ELF-1 (cell line): ENCODE measurements around the gene TSPAN14.

Experiments
- DNase-seq: peaks from one replicate; pipeline ENCODE4 v3.0.0-alpha.2; 2016; ENCODE audit warnings: low read depth, low spot score

The TSPAN14 gene

DNA sequence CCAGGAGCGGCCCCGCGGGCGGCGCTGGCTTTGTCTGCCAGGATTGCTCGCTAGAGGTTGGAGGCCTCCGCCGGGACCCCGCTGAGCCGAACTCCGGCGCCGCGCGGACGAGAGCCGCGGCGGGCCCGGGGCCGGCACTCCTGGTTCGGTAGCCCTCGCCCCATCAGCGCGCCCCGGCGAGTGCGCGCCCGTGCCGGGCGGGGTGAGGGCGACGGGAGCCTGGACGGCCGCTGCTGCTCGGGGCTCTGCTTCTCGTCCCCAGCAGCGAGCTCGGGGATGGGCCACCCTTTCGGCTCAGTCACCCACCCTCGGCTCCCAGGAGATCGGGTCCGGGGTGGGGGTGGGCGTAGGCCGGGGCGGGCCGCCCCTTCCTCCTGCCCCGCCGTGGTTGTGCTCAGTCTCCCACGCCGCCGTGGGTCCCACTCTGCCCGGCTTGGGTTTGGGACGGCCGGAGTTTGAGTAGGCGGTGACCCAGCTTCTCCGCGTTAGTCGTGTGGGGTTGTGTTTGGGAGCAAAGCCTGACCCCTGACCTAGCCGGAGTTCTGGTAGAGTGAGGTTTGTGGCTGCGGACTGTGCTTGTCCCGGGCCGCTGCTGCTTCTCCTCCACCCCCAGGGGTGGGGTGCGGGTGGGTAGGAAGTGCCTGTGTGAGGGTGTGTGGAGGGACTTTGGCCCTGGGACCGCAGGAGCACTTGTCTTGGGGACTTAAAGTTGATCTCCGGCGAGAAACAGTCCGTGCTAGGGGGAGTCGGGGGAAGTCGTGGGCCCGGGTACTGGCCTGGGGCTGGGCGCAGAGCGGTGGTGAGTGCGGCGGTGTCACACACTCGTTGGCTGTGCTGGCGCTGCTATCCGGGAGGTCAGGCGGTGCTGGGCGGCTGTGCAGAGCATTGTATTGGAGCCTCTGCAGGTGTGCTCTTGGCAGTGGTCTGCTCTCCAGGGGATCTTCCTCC, 677 bp downstream of the TSPAN14 start:
- DNase-seq: peak; percentile 56

DNA sequence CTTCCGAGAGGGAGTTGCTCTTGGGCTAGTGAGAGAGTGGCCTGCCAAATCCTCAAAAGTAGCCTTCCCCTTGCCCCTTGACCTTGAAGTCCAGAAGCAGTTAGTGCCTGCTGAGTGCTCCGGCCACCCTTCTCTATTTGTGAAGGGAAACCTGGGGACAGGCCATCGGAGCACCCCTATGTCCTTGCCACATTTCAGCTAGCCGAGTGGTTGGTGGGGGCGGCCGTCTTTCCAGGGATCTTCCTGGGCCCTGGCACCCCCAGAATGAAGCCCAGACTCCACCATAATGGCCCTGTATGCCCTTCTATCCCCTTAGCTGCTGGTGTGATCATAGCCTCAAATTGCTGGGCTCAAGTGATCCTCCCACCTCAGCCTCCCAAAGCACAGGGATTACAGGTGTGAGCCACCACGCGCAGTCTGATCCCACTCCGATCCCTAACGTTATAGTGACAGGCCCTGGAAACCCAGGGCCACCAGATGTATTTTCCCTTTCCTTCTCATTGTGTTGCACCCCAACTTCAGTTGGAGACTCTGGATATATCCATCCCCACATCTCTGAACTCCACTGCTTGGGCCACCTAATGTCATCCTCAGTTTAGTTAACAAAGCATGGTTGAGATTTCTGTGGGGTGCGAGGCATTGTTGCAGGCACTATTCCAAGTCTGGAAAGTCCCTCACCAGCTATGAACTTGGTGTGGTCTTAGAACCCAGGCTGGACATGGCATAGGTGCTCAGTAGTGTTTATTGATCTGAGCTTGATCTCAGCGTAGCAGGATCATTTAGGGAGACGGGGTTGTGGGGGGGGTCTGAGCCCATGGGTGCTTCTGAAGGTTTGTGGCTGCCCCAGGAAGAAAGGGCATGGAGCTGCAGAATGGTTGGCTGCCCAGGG, 1.6 kb downstream of the TSPAN14 start:
- DNase-seq: no peak

DNA sequence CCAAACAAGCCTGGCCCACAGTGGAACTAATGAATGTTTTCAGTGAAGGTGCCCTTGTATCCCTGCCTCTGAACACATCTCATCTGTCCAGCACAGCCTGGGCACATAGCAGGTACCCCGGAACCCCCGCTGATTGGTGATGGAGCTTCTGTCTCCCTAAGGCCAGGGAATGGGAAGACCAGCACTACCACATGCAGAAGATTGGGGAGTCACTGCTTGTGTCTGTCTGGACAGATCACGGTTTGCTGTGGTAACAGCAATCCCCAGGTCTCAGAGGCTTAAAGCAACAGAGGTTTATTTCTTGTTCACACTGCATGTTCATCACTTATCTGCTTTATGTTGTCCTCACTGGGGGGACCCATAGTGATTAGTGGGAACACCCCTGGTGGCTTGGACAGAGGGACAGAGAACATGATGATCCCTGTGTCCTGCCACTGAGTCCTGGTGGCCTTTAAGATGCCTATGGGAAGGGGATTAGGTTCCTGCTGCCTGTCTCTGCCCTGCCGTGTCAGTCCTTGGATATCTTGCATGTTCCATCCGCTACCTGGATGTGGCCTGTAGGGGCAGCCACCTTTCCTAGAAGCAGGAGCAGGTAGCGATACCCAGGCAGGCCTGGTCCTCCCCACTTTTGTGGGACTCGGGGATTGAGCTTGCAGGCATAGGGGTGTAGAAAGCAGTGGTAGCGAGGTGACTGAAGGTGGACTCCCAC, 3.6 kb downstream of the TSPAN14 start:
- DNase-seq: peak; percentile 49

DNA sequence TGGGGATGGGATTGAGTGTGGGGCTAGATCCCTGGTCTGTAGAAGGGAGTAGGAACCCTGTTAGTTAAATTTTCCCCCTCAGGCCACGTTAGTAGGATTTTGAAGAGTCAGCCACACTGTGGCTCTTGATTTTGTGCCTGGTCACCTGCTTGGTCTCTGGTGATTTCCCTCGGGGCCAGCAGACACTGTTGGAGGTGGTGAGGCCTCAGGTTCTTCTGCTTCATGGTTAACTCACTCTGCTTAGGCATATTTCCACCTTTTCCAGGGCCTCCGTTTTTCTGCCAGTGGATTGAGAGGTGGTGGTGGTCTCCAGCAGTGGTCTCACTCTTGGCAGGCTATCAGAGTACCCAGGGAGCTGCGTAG, 4.1 kb downstream of the TSPAN14 start:
- DNase-seq: no peak

DNA sequence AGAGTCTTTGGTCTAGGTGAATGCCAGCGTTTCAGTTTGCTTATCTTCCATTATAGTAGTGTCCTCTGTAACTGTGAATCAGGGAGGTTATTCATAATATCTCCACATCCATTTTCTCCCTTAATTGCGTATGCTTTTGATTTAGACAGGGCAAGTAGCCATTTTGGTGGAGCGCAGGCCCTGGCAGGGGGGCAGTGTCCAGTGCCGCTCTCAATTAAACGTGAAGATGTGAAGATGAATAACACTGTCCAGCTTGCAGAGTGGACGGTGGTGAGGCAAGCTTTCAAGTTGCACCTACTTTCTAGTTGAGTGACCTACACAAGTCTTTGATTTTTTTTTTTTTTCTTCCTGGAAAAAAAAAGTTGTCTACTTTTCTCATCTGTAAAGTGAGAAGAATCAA, 4.5 kb downstream of the TSPAN14 start:
- no peak for DNase-seq

DNA sequence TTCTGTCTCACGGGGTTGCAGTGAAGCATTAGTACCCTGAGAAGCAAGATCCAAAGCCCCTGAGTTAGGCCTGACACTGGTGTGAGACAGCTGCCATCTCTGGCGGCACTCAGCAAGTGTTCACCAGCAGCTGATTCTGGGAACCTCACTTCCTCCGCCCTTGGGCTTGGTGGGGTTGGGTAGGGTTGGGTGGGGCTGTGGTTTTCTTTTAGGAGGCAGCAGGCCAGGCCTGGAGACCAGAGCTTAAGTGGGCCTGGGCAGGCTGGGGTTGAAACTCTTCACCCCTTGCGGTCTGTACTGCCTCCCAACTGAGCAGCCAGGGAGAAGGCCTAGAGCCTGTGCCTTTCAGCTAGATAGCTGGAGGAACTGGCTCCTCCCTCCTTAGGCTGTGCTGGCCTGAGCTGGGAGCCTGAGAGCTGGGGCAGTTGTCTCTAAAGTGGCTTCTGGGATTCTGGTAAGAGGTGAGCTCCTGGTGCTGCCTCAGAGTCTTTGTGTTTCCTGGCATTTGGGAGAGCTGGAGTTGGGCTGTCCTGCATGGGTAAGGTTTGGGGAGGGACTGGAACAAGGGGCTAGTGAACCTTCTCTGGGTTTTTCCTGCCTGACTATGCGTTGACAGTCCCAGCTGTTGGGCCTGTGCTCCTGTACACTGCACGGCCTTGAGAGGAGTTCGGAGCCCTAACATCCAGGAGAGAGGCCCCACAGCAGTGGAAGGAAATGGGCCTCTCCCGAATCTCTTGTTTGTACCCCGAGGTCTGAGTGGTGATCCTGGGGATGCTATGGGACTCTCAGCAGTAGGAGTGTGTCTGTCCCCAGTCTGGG, 5.1 kb downstream of the TSPAN14 start:
- peak; percentile 65 for DNase-seq

DNA sequence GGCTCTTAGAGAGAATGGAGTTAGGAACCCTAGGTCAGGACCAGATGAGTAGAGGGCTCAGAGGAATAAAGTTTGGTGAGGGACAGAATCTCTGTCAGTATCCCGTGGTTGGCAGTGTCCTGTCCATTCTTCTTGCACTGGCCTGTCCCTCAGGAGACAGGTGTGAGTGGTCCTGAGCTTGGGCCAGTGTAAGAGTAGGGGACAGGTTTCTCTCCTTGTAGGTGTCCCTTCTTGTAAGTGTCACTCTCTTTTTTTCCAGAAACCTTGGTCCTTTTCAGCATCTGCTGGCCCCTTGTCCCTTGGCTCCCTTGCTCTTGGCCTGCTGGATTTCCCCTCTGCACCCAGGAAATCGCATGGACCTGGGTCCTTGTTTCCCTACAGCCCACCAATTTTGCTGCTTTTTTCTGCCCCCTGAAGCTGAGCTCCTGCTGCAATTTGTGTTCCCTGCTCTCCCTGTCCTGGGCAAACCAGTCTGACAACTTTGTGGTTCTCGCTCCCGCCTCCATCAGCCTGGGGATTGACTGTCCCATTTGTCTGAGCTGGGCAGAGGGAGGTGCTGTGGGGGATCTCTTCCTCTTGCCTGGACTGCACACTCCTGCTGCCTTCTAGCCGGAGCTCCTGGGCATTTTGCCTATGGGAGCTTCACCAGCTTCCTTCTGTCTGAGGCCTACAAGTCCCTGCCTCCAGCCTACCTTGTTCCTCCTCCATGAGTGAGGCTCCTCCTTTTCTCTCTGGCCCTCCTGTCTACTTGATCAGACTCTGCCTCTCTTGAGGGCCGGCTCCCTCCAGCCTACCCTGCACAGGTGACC, 6.5 kb downstream of the TSPAN14 start:
- DNase-seq: peak; percentile 92

DNA sequence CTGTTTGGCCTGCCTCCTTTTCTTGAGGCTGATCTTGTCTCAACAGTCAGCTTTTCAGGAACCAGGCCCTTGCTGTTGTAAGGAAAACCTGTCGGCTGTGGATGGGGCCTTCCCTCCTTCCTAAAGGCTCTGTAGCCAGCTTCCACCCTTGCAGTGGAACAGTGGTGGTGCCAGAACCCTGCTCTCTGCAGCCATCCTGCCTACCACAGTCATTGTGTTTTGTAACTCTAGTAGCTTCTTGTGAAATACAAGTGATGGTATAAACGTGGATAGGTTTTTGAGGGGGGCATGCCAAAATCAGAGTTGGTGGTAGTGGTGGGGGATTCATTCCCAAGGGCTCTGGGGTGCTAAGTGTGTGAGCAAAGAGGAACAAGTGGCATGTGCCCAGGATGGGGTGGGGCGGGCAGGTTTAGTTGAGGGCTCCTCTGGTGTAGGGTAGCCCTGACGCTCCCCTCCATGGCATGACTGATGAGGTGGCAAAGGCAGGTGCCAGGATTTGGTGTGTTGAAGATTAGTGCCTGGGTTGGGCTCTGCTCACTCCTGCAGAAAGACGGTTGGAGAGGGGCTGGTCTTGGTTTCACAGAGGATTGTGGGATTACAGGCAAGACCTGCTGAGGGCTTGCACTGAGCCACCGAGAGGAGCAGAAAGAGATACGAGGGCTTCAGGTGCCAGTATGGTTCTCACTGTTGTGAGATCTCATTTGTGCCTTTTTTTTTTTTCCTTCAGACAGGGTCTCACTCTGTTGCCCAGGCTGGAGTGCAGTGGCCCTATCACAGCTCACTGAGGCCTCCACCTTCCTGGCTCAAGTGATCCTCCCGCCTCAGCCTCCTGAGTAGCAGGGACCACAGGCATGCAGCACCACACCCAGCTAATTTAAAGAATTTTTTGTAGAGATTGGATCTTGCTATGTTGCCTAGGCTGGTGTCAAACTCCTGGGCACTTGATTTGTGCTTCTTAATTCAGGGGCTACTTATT, 7.4 kb downstream of the TSPAN14 start:
- no peak for DNase-seq

DNA sequence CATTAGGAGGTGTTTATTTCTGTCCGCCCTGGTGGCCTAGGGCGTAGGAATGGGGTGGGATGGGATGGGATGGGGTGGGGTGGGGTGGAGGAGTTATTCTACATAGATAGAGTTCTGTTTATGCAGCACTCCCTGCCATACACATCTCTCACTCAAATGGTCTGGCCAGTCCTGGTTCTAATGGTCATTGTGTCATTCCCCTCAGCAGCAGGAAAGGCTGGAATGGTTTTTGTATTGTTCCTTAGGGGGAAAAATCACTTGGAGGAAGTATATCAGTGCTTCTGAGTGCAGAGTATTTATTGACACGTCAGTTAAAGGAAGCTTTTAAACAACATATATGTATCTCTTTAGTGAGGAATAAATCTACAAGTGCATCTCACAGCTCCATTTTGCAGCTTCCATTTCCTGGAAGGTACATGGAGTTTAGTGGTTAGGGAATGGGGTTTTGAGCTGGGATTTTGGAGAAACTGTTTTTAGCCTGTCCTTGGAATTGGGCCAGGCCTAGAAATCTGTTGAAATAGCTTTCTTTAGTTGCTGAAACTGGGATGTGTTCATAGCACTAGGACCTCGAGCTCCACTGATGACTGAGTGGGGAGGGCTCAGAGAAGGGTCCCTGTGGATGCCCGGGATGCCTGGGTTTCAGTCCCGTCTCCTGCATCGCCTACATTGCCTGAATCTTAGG, 8.3 kb downstream of the TSPAN14 start:
- DNase-seq: no peak

DNA sequence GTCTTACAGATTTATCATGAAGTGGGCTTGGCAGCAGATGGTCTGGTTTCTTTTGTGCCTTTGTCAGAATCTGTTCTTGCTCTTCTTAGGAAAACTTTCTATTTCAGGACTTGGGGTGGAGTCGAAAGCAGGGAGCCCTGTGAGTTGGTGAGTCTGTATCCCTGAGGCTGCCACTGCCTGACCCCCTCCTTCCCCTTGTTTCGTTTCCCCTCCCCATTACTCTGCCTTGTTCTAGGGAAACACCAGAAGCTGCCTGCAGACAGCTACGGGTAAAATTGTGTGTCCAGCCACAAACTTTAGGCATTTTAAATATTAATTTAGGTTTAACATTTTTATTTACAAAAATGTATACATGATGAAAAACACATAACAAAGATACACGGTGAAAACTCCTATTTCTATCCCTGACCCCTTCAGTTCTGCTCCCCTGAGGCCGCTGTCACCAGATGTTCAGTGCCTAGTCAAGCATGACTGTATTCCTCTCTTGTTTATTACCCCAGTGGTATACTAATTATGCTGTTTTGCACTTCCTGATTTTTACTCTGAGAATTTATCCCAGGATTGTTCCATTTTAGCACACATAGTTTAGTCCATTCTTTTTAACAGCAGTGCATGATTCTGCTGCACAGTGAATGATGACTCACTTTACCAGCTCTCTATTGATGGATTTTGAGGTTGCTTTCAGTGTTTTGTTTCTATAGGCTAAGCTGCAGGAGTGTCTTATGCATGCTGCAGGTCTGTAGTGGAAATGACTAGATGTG, 9.1 kb downstream of the TSPAN14 start:
- no peak for DNase-seq

DNA sequence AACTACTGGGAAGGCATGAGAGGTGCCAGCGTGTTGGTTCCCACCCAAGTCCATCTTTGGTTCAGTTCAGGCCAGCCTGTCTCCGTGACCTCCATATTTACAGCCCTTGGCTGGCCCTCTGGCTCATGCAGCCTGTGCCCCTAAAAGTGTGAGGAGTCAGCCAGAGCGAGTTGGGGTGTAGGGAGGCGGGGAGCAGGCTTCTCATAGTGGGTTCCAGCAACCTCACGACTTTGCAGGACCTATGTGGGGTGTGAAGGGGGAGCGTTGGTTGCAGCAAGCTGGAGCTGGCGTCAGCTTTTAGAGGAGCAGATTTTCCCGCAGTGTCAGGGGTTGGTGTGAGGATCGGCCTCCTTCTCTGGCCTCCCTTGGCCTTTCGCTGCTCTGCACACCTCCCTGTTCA, 9.8 kb downstream of the TSPAN14 start:
- DNase-seq: no peak

DNA sequence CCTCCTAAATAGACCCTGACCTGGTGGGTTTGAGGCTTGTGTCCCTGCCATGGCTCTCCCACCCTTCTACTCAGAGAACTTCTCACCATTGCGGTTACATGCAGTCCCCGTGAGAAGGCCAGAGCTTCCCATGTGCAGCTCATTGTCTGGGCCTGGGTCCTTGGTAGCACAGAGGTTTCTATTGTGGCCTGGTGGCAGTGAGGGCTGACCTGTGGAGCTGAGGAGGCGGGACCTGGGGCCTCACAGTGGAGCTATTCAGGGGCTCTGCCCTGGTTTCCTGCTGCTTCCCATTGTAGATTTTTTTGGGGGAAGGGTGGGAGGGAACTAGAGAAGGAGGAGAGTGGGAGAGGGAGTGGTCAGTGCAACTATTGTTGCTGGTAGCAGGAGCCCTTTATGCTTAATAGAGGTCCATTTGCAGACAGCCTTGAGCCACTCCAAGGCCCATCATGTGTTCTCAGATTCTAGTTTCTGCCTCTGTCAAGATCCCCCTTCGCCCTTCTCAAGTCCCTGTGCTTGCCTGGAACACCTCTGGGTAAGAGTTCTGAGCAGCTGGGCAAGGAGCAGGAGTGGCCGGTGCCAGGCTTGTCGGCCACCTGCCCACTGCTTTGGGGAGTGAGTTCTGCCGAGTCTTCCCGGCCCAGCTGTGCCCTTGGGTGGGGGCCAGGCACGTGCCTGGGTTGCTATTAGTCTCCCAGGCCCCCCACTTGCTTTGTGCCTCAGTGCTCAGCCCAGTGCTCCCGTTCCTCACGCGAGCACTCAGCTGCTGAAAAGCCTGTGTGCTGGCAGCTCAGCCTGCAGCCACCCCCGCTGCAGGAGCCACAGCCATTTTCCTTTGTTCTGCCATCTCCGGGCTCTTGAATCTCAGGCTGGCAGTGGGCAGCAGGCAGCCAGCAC, 10.7 kb downstream of the TSPAN14 start:
- peak; percentile 79 for DNase-seq

DNA sequence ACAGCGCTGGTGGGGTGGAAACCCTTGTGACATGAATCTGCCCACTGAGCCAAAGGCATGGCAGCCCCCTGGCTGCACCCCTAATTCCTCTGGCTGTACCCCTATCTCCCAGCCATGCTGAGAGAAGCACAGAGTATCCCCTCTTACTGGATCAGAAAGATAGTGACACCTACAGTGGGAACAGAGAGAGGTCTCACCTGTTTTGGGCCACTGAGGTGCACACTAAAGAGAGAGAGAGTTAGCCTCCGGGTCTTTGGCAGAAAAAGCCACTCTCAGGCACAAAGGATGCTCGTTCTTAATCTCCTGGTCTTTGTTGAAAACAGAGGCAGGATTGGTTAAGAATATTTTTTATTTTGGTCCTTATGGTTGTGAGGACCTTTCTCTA, 11.3 kb downstream of the TSPAN14 start:
- no peak for DNase-seq

DNA sequence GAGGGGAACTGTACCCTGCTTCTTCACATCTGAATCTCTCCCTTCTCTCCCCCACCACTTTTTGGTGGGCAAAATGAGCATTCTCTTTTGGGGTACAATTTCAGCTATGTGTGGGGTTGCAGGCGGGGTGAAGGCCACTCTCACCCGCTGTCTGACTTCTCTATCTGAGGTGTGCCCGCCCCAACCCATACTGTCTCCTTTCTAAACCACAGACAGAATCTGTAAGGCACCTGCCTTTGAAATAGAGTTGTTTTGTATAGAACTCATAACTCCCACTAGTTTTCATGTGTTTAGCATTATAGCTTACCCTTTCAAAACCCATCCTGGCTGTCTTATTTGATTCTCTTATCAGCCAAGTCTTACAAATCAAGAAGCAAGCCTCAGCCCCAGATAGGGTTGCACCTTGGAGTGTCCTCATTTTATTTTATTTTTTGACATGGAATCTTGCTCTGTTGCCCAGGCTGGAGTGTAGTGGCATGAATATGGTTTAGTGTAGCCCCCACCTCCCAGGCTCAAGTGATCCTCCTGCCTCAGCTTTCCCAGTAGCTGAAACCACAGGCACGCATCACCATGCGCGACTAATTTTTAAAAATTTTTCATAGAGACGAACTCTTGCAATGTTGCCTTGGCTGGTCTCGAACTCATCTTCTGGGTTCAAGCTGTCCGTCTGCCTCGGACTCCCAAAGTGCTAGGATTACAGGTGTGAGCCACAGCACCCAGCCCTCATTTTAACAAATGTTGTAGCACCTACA, 11.9 kb downstream of the TSPAN14 start:
- DNase-seq: no peak

DNA sequence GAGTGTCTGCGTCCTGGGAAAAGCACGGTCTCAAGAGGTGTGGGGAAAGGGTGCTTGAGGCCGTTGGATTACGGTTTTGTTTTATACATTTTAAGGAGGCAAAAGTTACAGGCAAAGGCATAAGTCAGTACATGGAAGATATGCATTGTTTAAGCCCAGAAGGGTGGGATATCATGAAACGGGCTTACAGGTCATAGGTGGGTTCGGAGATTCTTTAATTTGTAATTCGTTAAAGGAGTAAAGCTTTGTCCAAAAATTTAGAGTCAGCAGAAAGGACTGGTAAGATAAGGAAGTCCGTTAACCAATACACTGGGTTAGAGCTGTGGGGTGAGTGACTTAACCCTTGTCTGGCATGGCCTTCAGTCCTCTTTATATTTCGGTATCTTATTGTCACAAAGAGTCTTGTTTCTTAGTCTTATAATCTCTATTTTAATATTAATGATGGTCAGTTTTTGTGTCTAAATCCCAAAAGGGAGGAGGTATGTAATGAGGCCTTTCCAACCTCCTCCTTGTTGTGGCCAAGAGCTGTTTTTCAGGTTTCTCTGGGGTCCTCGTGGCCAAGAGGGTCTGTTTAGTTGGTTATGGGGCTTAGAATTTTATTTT, 12.7 kb downstream of the TSPAN14 start:
- DNase-seq: no peak

DNA sequence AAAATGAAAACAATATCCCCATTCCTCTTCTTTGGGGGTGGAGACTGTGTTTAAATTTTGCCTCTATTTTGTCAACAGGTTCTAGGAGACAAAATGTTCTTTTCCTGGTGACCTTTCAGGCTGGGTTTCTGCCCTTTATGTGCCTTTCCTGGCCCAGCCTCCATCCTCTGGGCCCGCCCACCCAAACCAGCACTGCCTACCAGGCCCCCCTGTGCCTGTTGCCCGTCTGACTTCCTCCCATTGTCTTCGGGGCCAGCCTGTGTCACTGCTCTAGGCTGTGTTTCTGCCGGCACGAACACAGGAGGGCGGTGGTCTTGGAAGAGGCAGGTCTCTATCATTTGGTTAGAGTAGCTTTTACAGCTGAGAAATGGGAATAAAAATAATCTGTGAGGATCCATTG, 13.9 kb downstream of the TSPAN14 start:
- DNase-seq: peak; percentile 87
